ENCODE measurements around the gene LTBP4.

DNA sequence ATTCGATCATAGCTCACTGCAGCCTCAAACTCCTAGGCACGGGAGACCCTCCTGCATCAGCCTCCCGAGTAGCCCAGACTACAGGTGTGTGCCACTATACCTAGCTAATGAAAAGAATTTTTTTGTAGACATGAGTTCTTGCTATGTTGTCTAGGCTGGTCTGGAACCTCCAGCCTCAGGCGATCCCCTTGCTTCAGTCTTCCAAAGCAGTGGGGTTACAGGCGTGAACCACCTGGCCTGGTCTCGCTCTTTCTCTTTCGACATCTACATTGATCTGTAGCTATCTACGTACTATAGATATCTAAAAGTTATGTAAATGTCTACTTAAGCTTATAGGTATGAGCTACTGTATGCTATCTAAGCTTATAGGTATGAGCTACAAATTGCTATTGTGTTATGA is 56.9 kb downstream of the LTBP4 start:
- TF ChIP-seq, protein P1, sequence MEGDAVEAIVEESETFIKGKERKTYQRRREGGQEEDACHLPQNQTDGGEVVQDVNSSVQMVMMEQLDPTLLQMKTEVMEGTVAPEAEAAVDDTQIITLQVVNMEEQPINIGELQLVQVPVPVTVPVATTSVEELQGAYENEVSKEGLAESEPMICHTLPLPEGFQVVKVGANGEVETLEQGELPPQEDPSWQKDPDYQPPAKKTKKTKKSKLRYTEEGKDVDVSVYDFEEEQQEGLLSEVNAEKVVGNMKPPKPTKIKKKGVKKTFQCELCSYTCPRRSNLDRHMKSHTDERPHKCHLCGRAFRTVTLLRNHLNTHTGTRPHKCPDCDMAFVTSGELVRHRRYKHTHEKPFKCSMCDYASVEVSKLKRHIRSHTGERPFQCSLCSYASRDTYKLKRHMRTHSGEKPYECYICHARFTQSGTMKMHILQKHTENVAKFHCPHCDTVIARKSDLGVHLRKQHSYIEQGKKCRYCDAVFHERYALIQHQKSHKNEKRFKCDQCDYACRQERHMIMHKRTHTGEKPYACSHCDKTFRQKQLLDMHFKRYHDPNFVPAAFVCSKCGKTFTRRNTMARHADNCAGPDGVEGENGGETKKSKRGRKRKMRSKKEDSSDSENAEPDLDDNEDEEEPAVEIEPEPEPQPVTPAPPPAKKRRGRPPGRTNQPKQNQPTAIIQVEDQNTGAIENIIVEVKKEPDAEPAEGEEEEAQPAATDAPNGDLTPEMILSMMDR (IDR thresholded peaks at IDR 0.05; ENCODE audit: poor library complexity): no peak
- TF ChIP-seq EZH2phosphoT487 (IDR thresholded peaks at IDR 0.05; ENCODE audit: low read depth, severe bottlenecking, unreplicated experiment): no peak
- no peak for TF ChIP-seq EZH2 (IDR thresholded peaks at IDR 0.05; ENCODE audit: borderline replicate concordance)

All from hepatocyte (in vitro differentiated cells).